ENCODE measurements around the gene C15orf39.

DNA sequence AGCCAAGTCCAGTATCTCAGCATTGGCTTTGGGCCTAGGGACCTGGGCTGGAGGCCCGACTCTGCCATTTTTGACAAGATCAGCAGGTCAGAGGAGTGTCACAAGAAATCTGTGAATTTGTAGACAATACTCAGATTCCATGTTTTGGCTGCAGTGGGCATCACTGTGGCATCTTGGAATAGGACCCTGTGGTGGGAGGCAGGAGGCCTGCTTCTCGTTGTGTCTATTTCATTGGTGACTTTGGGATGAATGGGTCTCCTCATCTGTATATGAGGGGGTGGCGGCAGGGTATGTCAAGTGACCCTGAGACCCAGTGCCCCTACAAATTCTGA lies 3.3 kb downstream of the C15orf39 start:
- TF ChIP-seq CTCF (IDR thresholded peaks at IDR 0.05) (no peak), POLR2A (IDR thresholded peaks at IDR 0.05) (no peak), POLR2AphosphoS5 (IDR thresholded peaks at IDR 0.05) (no peak)
